ENCODE measurements around the gene SLC25A19. TPM values are rescaled to one million over a fixed set of nuclear protein-coding genes. Genes with fewer than 3 reads are reported as not detected.

The SLC25A19 gene
- total and polyA plus RNA-seq, 2 of the 8 experiments (the other 6 are each of a cell fraction or from before 2014, with no cell fraction given) = 28.6 to 32.6 TPM

DNA sequence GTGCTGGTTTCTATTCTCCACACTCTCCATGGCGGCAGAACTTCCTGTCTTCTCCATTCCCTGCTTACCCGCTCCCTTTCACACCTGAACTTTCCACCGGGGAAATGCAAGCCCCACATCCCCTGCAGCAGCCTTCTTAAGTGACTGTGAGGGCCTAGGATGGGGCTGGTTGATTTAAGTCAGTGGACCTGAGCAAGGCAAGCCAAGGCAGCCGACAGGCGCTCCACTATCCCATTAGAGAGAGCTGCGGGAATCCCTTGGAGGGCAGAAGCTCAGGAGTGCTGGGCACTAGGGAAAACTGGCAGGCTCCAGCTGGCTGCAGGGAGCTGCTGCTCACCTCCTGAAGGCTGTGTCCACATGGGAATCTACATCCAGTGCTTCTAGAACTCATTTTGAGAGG is 36.1 kb upstream of the SLC25A19 start (continued):
- TF ChIP-seq, protein P1, sequence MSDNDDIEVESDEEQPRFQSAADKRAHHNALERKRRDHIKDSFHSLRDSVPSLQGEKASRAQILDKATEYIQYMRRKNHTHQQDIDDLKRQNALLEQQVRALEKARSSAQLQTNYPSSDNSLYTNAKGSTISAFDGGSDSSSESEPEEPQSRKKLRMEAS (IDR thresholded peaks at IDR 0.05) = no peak
- TF ChIP-seq, protein P2, sequence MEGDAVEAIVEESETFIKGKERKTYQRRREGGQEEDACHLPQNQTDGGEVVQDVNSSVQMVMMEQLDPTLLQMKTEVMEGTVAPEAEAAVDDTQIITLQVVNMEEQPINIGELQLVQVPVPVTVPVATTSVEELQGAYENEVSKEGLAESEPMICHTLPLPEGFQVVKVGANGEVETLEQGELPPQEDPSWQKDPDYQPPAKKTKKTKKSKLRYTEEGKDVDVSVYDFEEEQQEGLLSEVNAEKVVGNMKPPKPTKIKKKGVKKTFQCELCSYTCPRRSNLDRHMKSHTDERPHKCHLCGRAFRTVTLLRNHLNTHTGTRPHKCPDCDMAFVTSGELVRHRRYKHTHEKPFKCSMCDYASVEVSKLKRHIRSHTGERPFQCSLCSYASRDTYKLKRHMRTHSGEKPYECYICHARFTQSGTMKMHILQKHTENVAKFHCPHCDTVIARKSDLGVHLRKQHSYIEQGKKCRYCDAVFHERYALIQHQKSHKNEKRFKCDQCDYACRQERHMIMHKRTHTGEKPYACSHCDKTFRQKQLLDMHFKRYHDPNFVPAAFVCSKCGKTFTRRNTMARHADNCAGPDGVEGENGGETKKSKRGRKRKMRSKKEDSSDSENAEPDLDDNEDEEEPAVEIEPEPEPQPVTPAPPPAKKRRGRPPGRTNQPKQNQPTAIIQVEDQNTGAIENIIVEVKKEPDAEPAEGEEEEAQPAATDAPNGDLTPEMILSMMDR (IDR thresholded peaks at IDR 0.05; ENCODE audit: control extremely low read depth in 1 of 3, insufficient read depth in 1 of 3, low read depth in 1 of 3, low read length in 3 of 3) = no peak
- TF ChIP-seq KDM1A (IDR thresholded peaks at IDR 0.05; ENCODE audit: borderline replicate concordance, low read length) (no peak), RBBP5 (IDR thresholded peaks at IDR 0.05; ENCODE audit: borderline replicate concordance, low read depth, low read length) (no peak), BRCA1 (IDR thresholded peaks at IDR 0.05; ENCODE audit: low read depth, low read length) (no peak), EGR1 (IDR thresholded peaks at IDR 0.05; ENCODE audit: borderline replicate concordance, low read depth, low read length) (no peak), CBX8 (IDR thresholded peaks at IDR 0.05; ENCODE audit: borderline replicate concordance, low read depth, low read length) (no peak)
